RPMI7951 (cell line): Measurements from ENCODE around the gene ETF1. TPM values are rescaled to one million over a fixed set of nuclear protein-coding genes. Genes with fewer than 3 reads are reported as not detected.
"Not testable (repeated sequence)": the region's sequence is repeated elsewhere in the genome, so short reads cannot be mapped to it uniquely, and the experiment has no call there.

Experiments used
- DNase-seq: peaks from one replicate; pipeline ENCODE4 v3.0.0-alpha.2; 2012; ENCODE audit warnings: low read depth
- total RNA-seq: library from RNA; depleted of rRNA; stranded (reverse); fragments of >200 nt; shearing (Covaris generic); gene quantifications from 2 replicates; pipeline ENCODE4 v1.2.3, GENCODE V29; 2014

ETF1 gene
- total RNA-seq, 1 experiment from 2014 or later = 88.3 TPM

GRCh38 chr5:138529812-138530211 is 13.2 kb downstream of the ETF1 start:
- no peak for DNase-seq

GRCh38 chr5:138528744-138529469 is 14.1 kb downstream of the ETF1 start:
- DNase-seq = no peak

GRCh38 chr5:138528208-138528607 is 14.8 kb downstream of the ETF1 start:
- no peak for DNase-seq

- DNase-seq = no peak
Measured at GRCh38 chr5:138527170-138527569, 15.9 kb downstream of the ETF1 start.

- DNase-seq = no peak
Measured at GRCh38 chr5:138523406-138523805, 19.6 kb downstream of the ETF1 start.

GRCh38 chr5:138520971-138521370 is 22.1 kb downstream of the ETF1 start:
- no peak for DNase-seq

- no peak for DNase-seq
Measured at GRCh38 chr5:138517437-138517836, 25.6 kb downstream of the ETF1 start.

GRCh38 chr5:138515556-138516245 is 27.3 kb downstream of the ETF1 start:
- no peak for DNase-seq

- DNase-seq = no peak
Measured at GRCh38 chr5:138514021-138514420, 29.0 kb downstream of the ETF1 start.

GRCh38 chr5:138508958-138509357 is 34.1 kb downstream of the ETF1 start:
- DNase-seq = no peak

GRCh38 chr5:138507485-138507884 is 35.6 kb downstream of the ETF1 start:
- not testable (repeated sequence) for DNase-seq

GRCh38 chr5:138506370-138507306 is 36.4 kb downstream of the ETF1 start:
- no peak for DNase-seq

GRCh38 chr5:138504799-138505198 is 38.2 kb downstream of the ETF1 start:
- DNase-seq = no peak

- DNase-seq = peak; percentile 54
Measured at GRCh38 chr5:138503487-138504270, 39.4 kb downstream of the ETF1 start.

- no peak for DNase-seq
Measured at GRCh38 chr5:138502521-138502920, 40.5 kb downstream of the ETF1 start.

GRCh38 chr5:138502121-138502520 is 40.9 kb downstream of the ETF1 start:
- DNase-seq = no peak

- DNase-seq = no peak
Measured at GRCh38 chr5:138498376-138498775, 44.7 kb downstream of the ETF1 start.

- no peak for DNase-seq
Measured at GRCh38 chr5:138495351-138495750, 47.7 kb downstream of the ETF1 start.

- no peak for DNase-seq
Measured at GRCh38 chr5:138492560-138493045, 50.4 kb downstream of the ETF1 start.

- DNase-seq = peak; percentile 91
Measured at GRCh38 chr5:138491669-138492559, 51.1 kb downstream of the ETF1 start.
